SHP77 treated with DMSO at 0.1 percent for 48 hours (cell line): ENCODE data around the gene XIRP1.
"Not testable (repeated sequence)": the region's sequence is repeated elsewhere in the genome, so short reads cannot be mapped to it uniquely, and the experiment has no call there.

ENCODE experiments used
- DNase-seq: peaks from one replicate; lab custom pipeline; 2025; lab: John Stamatoyannopoulos, UW

The XIRP1 gene

GRCh38 chr3:39185326-39185958 lies 7.0 kb downstream of the XIRP1 start:
- no peak for DNase-seq

- no peak for DNase-seq
These were observed 7.5 kb downstream of the XIRP1 start for GRCh38 chr3:39184968-39185285.

- no peak for DNase-seq
These were observed 8.1 kb downstream of the XIRP1 start for GRCh38 chr3:39184081-39184967.

- no peak for DNase-seq
These were observed 8.9 kb downstream of the XIRP1 start for GRCh38 chr3:39183211-39184080.

GRCh38 chr3:39181408-39182335 lies 10.7 kb downstream of the XIRP1 start:
- no peak for DNase-seq

- DNase-seq = peak; percentile 49
These were observed 11.6 kb downstream of the XIRP1 start for GRCh38 chr3:39180546-39181346.

GRCh38 chr3:39180183-39180545 lies 12.2 kb downstream of the XIRP1 start:
- no peak for DNase-seq

GRCh38 chr3:39178553-39178952 lies 13.8 kb downstream of the XIRP1 start:
- DNase-seq = no peak

GRCh38 chr3:39177708-39178332 lies 14.6 kb downstream of the XIRP1 start:
- DNase-seq = peak; percentile 49

GRCh38 chr3:39176025-39176714 lies 16.2 kb downstream of the XIRP1 start:
- DNase-seq = no peak

GRCh38 chr3:39173318-39174125 lies 18.9 kb downstream of the XIRP1 start:
- no peak for DNase-seq

- no peak for DNase-seq
These were observed 20.5 kb downstream of the XIRP1 start for GRCh38 chr3:39171860-39172259.

- not testable (repeated sequence) for DNase-seq
These were observed 21.5 kb downstream of the XIRP1 start for GRCh38 chr3:39170877-39171276.

- DNase-seq = no peak
These were observed 21.9 kb downstream of the XIRP1 start for GRCh38 chr3:39170461-39170860.

GRCh38 chr3:39169712-39170111 lies 22.7 kb downstream of the XIRP1 start:
- no peak for DNase-seq

- no peak for DNase-seq
These were observed 24.1 kb downstream of the XIRP1 start for GRCh38 chr3:39168156-39168780.

- no peak for DNase-seq
These were observed 25.4 kb downstream of the XIRP1 start for GRCh38 chr3:39166932-39167532.
